GM18511 (cell line): ENCODE results near the gene APOM.
A peak's percentile ranks its signal among the peaks of the same experiment; 100 is the strongest.

Experiments used
- ATAC-seq: cut with Tn5 transposase; IDR thresholded peaks from one replicate; pipeline ENCODE4 v1.9.1; 2021; ENCODE audit warnings: mild to moderate bottlenecking, moderate library complexity; ENCODE audit not compliant: unreplicated experiment

The APOM gene

GRCh38 chr6:31655349-31656237, at the start of gene APOM:
Gene APOM (plus strand): TSS chr6:31655894. CDS start chr6:31655967, 73 bp downstream.
- ATAC-seq, result no peak

GRCh38 chr6:31607317-31607716, 48.4 kb upstream of the APOM start:
- no peak for ATAC-seq

GRCh38 chr6:31609519-31610406, 45.9 kb upstream of the APOM start:
- ATAC-seq, result no peak

- no peak for ATAC-seq
Measured at GRCh38 chr6:31610968-31611367, 44.7 kb upstream of the APOM start.

- ATAC-seq, result no peak
Measured at GRCh38 chr6:31614075-31614619, 41.5 kb upstream of the APOM start.

- no peak for ATAC-seq
Measured at GRCh38 chr6:31614684-31615578, 40.8 kb upstream of the APOM start, which contains the start of gene AIF1. Gene AIF1 (plus strand): TSS chr6:31615234. CDS start chr6:31615330, 96 bp downstream.

GRCh38 chr6:31615748-31616147, 39.9 kb upstream of the APOM start:
- ATAC-seq, result no peak

- ATAC-seq, result no peak
Measured at GRCh38 chr6:31617010-31617409, 38.7 kb upstream of the APOM start.

GRCh38 chr6:31619805-31620585, 35.7 kb upstream of the APOM start:
- peak; percentile 88 for ATAC-seq

- ATAC-seq, result peak; percentile 43
Measured at GRCh38 chr6:31620586-31621319, 34.9 kb upstream of the APOM start, which contains the start of gene PRRC2A. Gene PRRC2A (plus strand): TSS chr6:31620715. CDS start chr6:31622790, 2,075 bp downstream.

- ATAC-seq, result no peak
Measured at GRCh38 chr6:31621320-31621939, 34.3 kb upstream of the APOM start.

- no peak for ATAC-seq
Measured at GRCh38 chr6:31621991-31622390, 33.7 kb upstream of the APOM start.

GRCh38 chr6:31622684-31623091, 33.0 kb upstream of the APOM start:
- ATAC-seq, result no peak

- no peak for ATAC-seq
Measured at GRCh38 chr6:31624070-31624469, 31.6 kb upstream of the APOM start.

- no peak for ATAC-seq
Measured at GRCh38 chr6:31626952-31627351, 28.7 kb upstream of the APOM start.

- no peak for ATAC-seq
Measured at GRCh38 chr6:31627690-31628287, 27.9 kb upstream of the APOM start.

GRCh38 chr6:31629014-31629413, 26.7 kb upstream of the APOM start:
- ATAC-seq, result no peak
